Keratinocyte (primary cell): ENCODE measurements around the gene GBP6. TPM values are rescaled to one million over a fixed set of nuclear protein-coding genes. Genes with fewer than 3 reads are reported as not detected.

Source experiments
- DNase-seq: peaks from one replicate; pipeline ENCODE4 v3.0.0-alpha.2; 2011; ENCODE audit warnings: low read depth, missing footprints, low spot score
- FAIRE-seq: peaks from 2 replicates; lab custom pipeline; 2011; peaks lifted over from hg19 to GRCh38; lab: Jason Lieb, UNC
- H2AFZ ChIP-seq: 2 replicates; pipeline ENCODE4 v1.6.0; 2012; ENCODE audit warnings: low read length, control low read depth, inconsistent platforms; ENCODE audit not compliant: control insufficient read depth
- H3K27ac ChIP-seq: 2 replicates; pipeline ENCODE4 v1.5.1; 2011; ENCODE audit warnings: low read length; ENCODE audit not compliant: control insufficient read depth, insufficient read depth
- H3K27me3 ChIP-seq: 3 replicates; pipeline ENCODE4 v1.6.0; 2011; ENCODE audit warnings: low read length; ENCODE audit not compliant: control insufficient read depth, insufficient read depth; ENCODE audit errors: extremely low read depth
- H3K36me3 ChIP-seq, 2 experiments: 2 replicates in 1 of 2; 3 replicates in 1 of 2; pipeline ENCODE4 v1.5.1; 2011; ENCODE audit warnings: low read length in 2 of 2, mild to moderate bottlenecking in 1 of 2; ENCODE audit not compliant: control insufficient read depth in 2 of 2, insufficient read depth in 2 of 2; ENCODE audit errors: extremely low read depth in 1 of 2
- H3K4me1 ChIP-seq: 3 replicates; pipeline ENCODE4 v1.5.1; 2011; ENCODE audit warnings: low read length; ENCODE audit not compliant: control insufficient read depth, insufficient read depth; ENCODE audit errors: extremely low read depth
- H3K4me2 ChIP-seq: 3 replicates; pipeline ENCODE4 v1.6.0; 2011; ENCODE audit warnings: low read depth, low read length; ENCODE audit not compliant: control insufficient read depth, insufficient read depth; ENCODE audit errors: extremely low read depth
- H3K4me3 ChIP-seq, 3 experiments: fragments of 200-600 bp in 1 of 3; sonication (generic) in 1 of 3; 2 replicates in 2 of 3; 3 replicates in 1 of 3; pipeline ENCODE4 v1.5.1; 2011 to 2016; ENCODE audit warnings: low read length in 3 of 3, mild to moderate bottlenecking in 3 of 3, control low read depth in 2 of 3, inconsistent platforms in 1 of 3, low read depth in 1 of 3, mixed read lengths in 1 of 3, mixed run types in 1 of 3, moderate library complexity in 1 of 3; ENCODE audit not compliant: control insufficient read depth in 2 of 3, insufficient read depth in 2 of 3; ENCODE audit errors: extremely low read depth in 1 of 3
- H3K79me2 ChIP-seq: 2 replicates; pipeline ENCODE4 v1.6.0; 2012; ENCODE audit warnings: low read length; ENCODE audit not compliant: control insufficient read depth, insufficient read depth
- H3K9ac ChIP-seq: 3 replicates; pipeline ENCODE4 v1.6.0; 2011; ENCODE audit warnings: low read length; ENCODE audit not compliant: control insufficient read depth, insufficient read depth; ENCODE audit errors: extremely low read depth
- H3K9me1 ChIP-seq: 3 replicates; pipeline ENCODE4 v1.6.0; 2011; ENCODE audit warnings: low read length; ENCODE audit not compliant: control insufficient read depth, insufficient read depth; ENCODE audit errors: extremely low read depth
- H3K9me3 ChIP-seq: 2 replicates; pipeline ENCODE4 v1.5.1; 2012; ENCODE audit warnings: low read depth, low read length; ENCODE audit not compliant: control insufficient read depth
- H4K20me1 ChIP-seq: 3 replicates; pipeline ENCODE4 v1.6.0; 2011; ENCODE audit warnings: low read length; ENCODE audit not compliant: control insufficient read depth, insufficient read depth; ENCODE audit errors: extremely low read depth
- EZH2 ChIP-seq: IDR thresholded peaks from one replicate; pipeline ENCODE4 v1.6.1; 2012; ENCODE audit warnings: inconsistent platforms, mild to moderate bottlenecking, low read length, moderate library complexity
- dilution Hi-C: fragments of 300-500 bp; cut with MboI; formaldehyde crosslinking; loops from one replicate; pipeline ENCODE4 v1.7.0; 2020; ENCODE audit warnings: low sequenced_read_pairs; ENCODE audit not compliant: extremely low pct_ligation_motif_present
- polyA plus RNA-seq, 5 experiments: library from polyadenylated mRNA; depleted of rRNA in 3 of 5; stranded (reverse) in 3 of 5; stranded (forward) in 1 of 5; unstranded in 1 of 5; fragments of >200 nt; gene quantifications; 1 replicate in 1 of 5; 2 replicates in 3 of 5; 3 replicates in 1 of 5; pipeline versions ENCODE4 v1.2.1 to v1.2.3, GENCODE V29; 2011 to 2012; ENCODE audit warnings: missing spikeins in 2 of 5, low read depth in 1 of 5, low replicate concordance in 1 of 5
- TF ChIP-seq, protein P1 (sequence below), 3 experiments: IDR thresholded peaks in 1 of 3; conservative IDR thresholded peaks in 1 of 3; optimal IDR thresholded peaks in 1 of 3; 2 replicates in 2 of 3; 3 replicates in 1 of 3; pipeline versions ENCODE3 to v1.5.1; 2011; ENCODE audit warnings: low read length in 3 of 3, mild to moderate bottlenecking in 3 of 3, moderate library complexity in 2 of 3, control low read depth in 1 of 3, inconsistent platforms in 1 of 3; ENCODE audit not compliant: insufficient read depth in 2 of 3; ENCODE audit errors: extremely low read depth in 1 of 3

The GBP6 gene
- polyA plus RNA-seq, 1 donor (not counting 4 experiments of a cell fraction or from before 2014, with no cell fraction given), result 9.4 TPM

DNA sequence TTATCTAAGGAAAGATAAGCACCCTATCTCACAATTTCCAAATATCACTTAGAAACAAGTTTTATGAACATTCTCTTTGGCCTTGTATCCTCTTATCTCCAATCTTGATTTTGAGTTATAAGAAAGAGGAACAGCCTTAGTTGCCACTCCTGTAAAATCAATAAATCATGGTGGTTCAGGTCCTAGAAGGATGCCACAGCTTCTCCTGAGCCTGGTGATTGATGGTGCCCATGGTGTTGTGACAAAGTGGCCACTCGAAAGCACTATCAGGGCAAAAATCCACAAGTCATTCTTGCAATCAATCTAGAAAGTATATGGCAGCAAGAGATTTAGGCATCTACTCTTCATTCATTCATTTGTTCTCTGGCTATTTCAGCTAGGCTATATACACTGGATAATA, 27.8 kb downstream of the GBP6 start:
- Histone ChIP-seq H3K4me2 (no peak overlapping the region), H3K27me3 (no peaks in the 10 kb centered on the region), H3K9ac (no peak overlapping the region), H3K4me1 (no peaks in the 10 kb centered on the region), H2AFZ (no peak overlapping the region), H3K79me2 (no peaks in the 10 kb centered on the region), H3K9me1 (no peaks in the 10 kb centered on the region), H3K4me3 (no peak overlapping the region), H3K27ac (no peak overlapping the region), H4K20me1 (no peaks in the 10 kb centered on the region), H3K9me3 (no peaks in the 10 kb centered on the region), H3K36me3 (no peaks in the 10 kb centered on the region)
- DNase-seq, result no peak
- TF ChIP-seq, protein P1, sequence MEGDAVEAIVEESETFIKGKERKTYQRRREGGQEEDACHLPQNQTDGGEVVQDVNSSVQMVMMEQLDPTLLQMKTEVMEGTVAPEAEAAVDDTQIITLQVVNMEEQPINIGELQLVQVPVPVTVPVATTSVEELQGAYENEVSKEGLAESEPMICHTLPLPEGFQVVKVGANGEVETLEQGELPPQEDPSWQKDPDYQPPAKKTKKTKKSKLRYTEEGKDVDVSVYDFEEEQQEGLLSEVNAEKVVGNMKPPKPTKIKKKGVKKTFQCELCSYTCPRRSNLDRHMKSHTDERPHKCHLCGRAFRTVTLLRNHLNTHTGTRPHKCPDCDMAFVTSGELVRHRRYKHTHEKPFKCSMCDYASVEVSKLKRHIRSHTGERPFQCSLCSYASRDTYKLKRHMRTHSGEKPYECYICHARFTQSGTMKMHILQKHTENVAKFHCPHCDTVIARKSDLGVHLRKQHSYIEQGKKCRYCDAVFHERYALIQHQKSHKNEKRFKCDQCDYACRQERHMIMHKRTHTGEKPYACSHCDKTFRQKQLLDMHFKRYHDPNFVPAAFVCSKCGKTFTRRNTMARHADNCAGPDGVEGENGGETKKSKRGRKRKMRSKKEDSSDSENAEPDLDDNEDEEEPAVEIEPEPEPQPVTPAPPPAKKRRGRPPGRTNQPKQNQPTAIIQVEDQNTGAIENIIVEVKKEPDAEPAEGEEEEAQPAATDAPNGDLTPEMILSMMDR (optimal IDR thresholded peaks at IDR 0.05 in 1 of 3, IDR thresholded peaks at IDR 0.05 in 1 of 3, conservative IDR thresholded peaks at IDR 0.05 in 1 of 3; ENCODE audit: extremely low read depth in 1 of 3, insufficient read depth in 2 of 3, low read length in 3 of 3), result no peak
- TF ChIP-seq EZH2, result no peak
- dilution Hi-C loops, result no loop called here
- no peak for FAIRE-seq

DNA sequence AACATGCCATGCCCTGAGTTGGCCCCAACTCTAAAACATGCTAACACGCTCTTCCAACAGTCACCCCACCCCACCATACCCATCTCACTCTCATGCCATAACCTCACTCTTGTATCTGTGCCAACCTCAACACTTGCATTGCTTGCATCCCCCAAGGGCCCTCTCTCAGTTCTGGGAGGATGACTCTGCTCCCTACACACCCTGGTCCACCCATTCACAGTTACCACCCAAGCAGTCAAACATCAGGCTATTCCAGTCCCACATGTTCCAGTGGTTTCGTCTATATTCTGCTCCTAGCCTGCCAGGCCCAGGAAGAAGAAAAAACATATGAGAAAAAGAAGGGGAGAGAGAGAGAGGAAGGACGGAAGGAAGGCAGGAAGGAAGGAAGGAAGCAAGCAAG, 31.0 kb downstream of the GBP6 start:
- H3K4me3 ChIP-seq, result no peak overlapping the region
- H3K36me3 ChIP-seq, result no peaks in the 10 kb centered on the region
- H4K20me1 ChIP-seq, result no peaks in the 10 kb centered on the region
- H3K9me3 ChIP-seq, result no peaks in the 10 kb centered on the region
- DNase-seq (no peak), FAIRE-seq (no peak)
- no peak overlapping the region for H2AFZ ChIP-seq
- H3K4me2 ChIP-seq, result no peak overlapping the region
- H3K79me2 ChIP-seq, result no peaks in the 10 kb centered on the region
- no peaks in the 10 kb centered on the region for H3K4me1 ChIP-seq
- dilution Hi-C loops, result no loop called here
- H3K27me3 ChIP-seq, result no peaks in the 10 kb centered on the region
- no peak overlapping the region for H3K27ac ChIP-seq
- H3K9me1 ChIP-seq, result no peaks in the 10 kb centered on the region
- H3K9ac ChIP-seq, result no peak overlapping the region
- no peak for TF ChIP-seq EZH2
- TF ChIP-seq, protein P1 (optimal IDR thresholded peaks at IDR 0.05 in 1 of 3, IDR thresholded peaks at IDR 0.05 in 1 of 3, conservative IDR thresholded peaks at IDR 0.05 in 1 of 3; ENCODE audit: extremely low read depth in 1 of 3, insufficient read depth in 2 of 3, low read length in 3 of 3), result no peak
